A549 (cell line): ENCODE measurements around the gene HAS3. TPM values are rescaled to one million over a fixed set of nuclear protein-coding genes. Genes with fewer than 3 reads are reported as not detected.
"Not testable (repeated sequence)": the region's sequence is repeated elsewhere in the genome, so short reads cannot be mapped to it uniquely, and the experiment has no call there.

Experiments
- ATAC-seq, 2 experiments: fragments of 200-7000 bp in 1 of 2; fragments of >200 bp in 1 of 2; cut with Nextera tagmentation in 1 of 2; cut with Tn5 transposase in 1 of 2; 3 replicates each; pipeline versions ENCODE4 v1.8.0 to v1.9.1; 2018 to 2020; ENCODE audit warnings: mild to moderate bottlenecking in 1 of 2, moderate library complexity in 1 of 2
- CTCF ChIA-PET: fragments of 300-600 bp; sonication (Branson Sonifier 250); formaldehyde crosslinking; extraction: SDS; loops from one replicate; lab custom pipeline; 2021; ENCODE audit warnings: antibody characterized with exemption, inconsistent platforms; lab: Yijun Ruan, JAX
- POLR2A ChIA-PET: fragments of 350-600 bp; formaldehyde crosslinking; extraction: SDS; loops from one replicate; lab custom pipeline; 2021; ENCODE audit warnings: antibody characterized with exemption, inconsistent platforms; lab: Yijun Ruan, JAX
- DNase-seq, 2 experiments: peaks; one replicate each; pipeline versions ENCODE4 v3.0.0 to v3.0.0-alpha.2; 2011 to 2016; ENCODE audit warnings: low read depth in 1 of 2, low spot score in 1 of 2
- FAIRE-seq: peaks from 2 replicates; lab custom pipeline; 2011; peaks lifted over from hg19 to GRCh38; lab: Jason Lieb, UNC
- H3K27ac ChIP-seq, 2 experiments: fragments of >200 bp; sonication (Bioruptor Twin); formaldehyde crosslinking; 3 replicates each; pipeline ENCODE4 v1.5.1; 2016 to 2017
- H3K4me1 ChIP-seq: fragments of >200 bp; sonication (Bioruptor Twin); formaldehyde crosslinking; 3 replicates; pipeline ENCODE4 v1.6.1; 2016
- H3K4me2 ChIP-seq: fragments of >200 bp; sonication (Bioruptor Twin); formaldehyde crosslinking; 3 replicates; pipeline ENCODE4 v1.6.1; 2016
- H3K4me3 ChIP-seq: fragments of >200 bp; sonication (Bioruptor Twin); formaldehyde crosslinking; 3 replicates; pipeline ENCODE4 v1.5.1; 2016
- H3K9me3 ChIP-seq: fragments of >200 bp; sonication (Bioruptor Twin); formaldehyde crosslinking; 3 replicates; pipeline ENCODE4 v1.6.1; 2016
- ATOH8 ChIP-seq: fragments of 250-450 bp; sonication (Bioruptor Pico); IDR thresholded peaks from 2 replicates; pipeline ENCODE4 v1.5.0; 2020; ENCODE audit warnings: low read depth, mild to moderate bottlenecking, moderate library complexity
- BCL3 ChIP-seq: fragments of >200 bp; sonication (Bioruptor Twin); formaldehyde crosslinking; IDR thresholded peaks from 3 replicates; pipeline ENCODE4 v1.6.1; 2016
- CBX2 ChIP-seq: fragments of 200-600 bp; sonication (generic); IDR thresholded peaks from 2 replicates; pipeline ENCODE4 v1.6.1; 2016; ENCODE audit warnings: low read depth, mild to moderate bottlenecking, borderline replicate concordance
- CEBPB ChIP-seq, 2 experiments: fragments of >200 bp in 1 of 2; sonication (Bioruptor Twin) in 1 of 2; formaldehyde crosslinking in 1 of 2; IDR thresholded peaks; 2 replicates each; pipeline ENCODE4 v1.6.1; 2012 to 2016
- CTCF ChIP-seq: fragments of >200 bp; sonication (Bioruptor Twin); formaldehyde crosslinking; IDR thresholded peaks from 3 replicates; pipeline ENCODE4 v1.5.1; 2016
- EP300 ChIP-seq, 2 experiments: fragments of >200 bp; sonication (Bioruptor Twin); formaldehyde crosslinking; IDR thresholded peaks; 2 replicates in 1 of 2; 3 replicates in 1 of 2; pipeline ENCODE4 v1.6.1; 2016 to 2017
- FOSB ChIP-seq: fragments of 250-450 bp; sonication (Bioruptor Pico); IDR thresholded peaks from 2 replicates; pipeline ENCODE4 v1.5.0; 2020; ENCODE audit warnings: mild to moderate bottlenecking, moderate library complexity
- FOSL2 ChIP-seq, 2 experiments: fragments of 450-650 bp in 1 of 2; fragments of >200 bp in 1 of 2; sonication (Bioruptor Twin) in 1 of 2; formaldehyde crosslinking; IDR thresholded peaks; 2 replicates each; pipeline versions ENCODE4 v1.5.0 to v1.6.1; 2016 to 2020; ENCODE audit warnings: mild to moderate bottlenecking in 1 of 2, moderate library complexity in 1 of 2
- GATA3 ChIP-seq: IDR thresholded peaks from 2 replicates; pipeline ENCODE4 v1.6.1; 2012; ENCODE audit warnings: borderline replicate concordance
- HEYL ChIP-seq: fragments of 250-450 bp; sonication (Bioruptor Pico); IDR thresholded peaks from 2 replicates; pipeline ENCODE4 v1.8.0; 2021; ENCODE audit warnings: mild to moderate bottlenecking, moderate library complexity
- HMGXB4 ChIP-seq: fragments of 250-450 bp; sonication (Bioruptor Pico); IDR thresholded peaks from 2 replicates; pipeline ENCODE4 v1.5.0; 2021; ENCODE audit warnings: mild to moderate bottlenecking, moderate library complexity, borderline replicate concordance
- HOXB13 ChIP-seq: fragments of 250-450 bp; sonication (Bioruptor Pico); IDR thresholded peaks from 2 replicates; pipeline ENCODE4 v1.5.0; 2020; ENCODE audit warnings: low read depth, mild to moderate bottlenecking, moderate library complexity
- JUN ChIP-seq, 2 experiments: fragments of >200 bp; sonication (Bioruptor Twin); formaldehyde crosslinking; IDR thresholded peaks; 2 replicates in 1 of 2; 3 replicates in 1 of 2; pipeline ENCODE4 v1.6.1; 2016 to 2017
- JUNB ChIP-seq: fragments of >200 bp; sonication (Bioruptor Twin); formaldehyde crosslinking; IDR thresholded peaks from 2 replicates; pipeline ENCODE4 v1.6.1; 2016
- MAX ChIP-seq: IDR thresholded peaks from 2 replicates; pipeline ENCODE4 v1.6.1; 2012
- NPAS2 ChIP-seq: fragments of 250-450 bp; sonication (Bioruptor Pico); IDR thresholded peaks from 2 replicates; pipeline ENCODE4 v1.8.0; 2022; ENCODE audit warnings: mild to moderate bottlenecking, moderate library complexity, borderline replicate concordance
- PHF8 ChIP-seq: fragments of 200-600 bp; sonication (generic); IDR thresholded peaks from 2 replicates; pipeline ENCODE4 v1.6.1; 2016; ENCODE audit warnings: low read depth, mild to moderate bottlenecking, antibody characterized with exemption, moderate library complexity, borderline replicate concordance
- POLR2A ChIP-seq: IDR thresholded peaks from 2 replicates; pipeline ENCODE4 v1.6.1; 2012; ENCODE audit warnings: mild to moderate bottlenecking, low read length
- RAD21 ChIP-seq, 2 experiments: fragments of >200 bp in 1 of 2; sonication (Bioruptor Twin) in 1 of 2; formaldehyde crosslinking in 1 of 2; IDR thresholded peaks in 1 of 2; conservative IDR thresholded peaks in 1 of 2; 2 replicates in 1 of 2; 3 replicates in 1 of 2; pipeline ENCODE4 v1.6.1; 2012 to 2018; ENCODE audit warnings: inconsistent platforms in 1 of 2
- RFX5 ChIP-seq: fragments of 450-650 bp; IDR thresholded peaks from 2 replicates; pipeline ENCODE4 v1.7.1; 2014; ENCODE audit warnings: antibody characterized with exemption, mild to moderate bottlenecking, moderate library complexity
- SREBF2 ChIP-seq: fragments of 450-650 bp; IDR thresholded peaks from 2 replicates; pipeline ENCODE4 v1.6.1; 2014; ENCODE audit warnings: mild to moderate bottlenecking, moderate library complexity
- ZC3H11A ChIP-seq: fragments of 450-650 bp; IDR thresholded peaks from 2 replicates; pipeline ENCODE4 v1.6.1; 2014; ENCODE audit warnings: antibody characterized with exemption, mild to moderate bottlenecking
- ZNF302 ChIP-seq: fragments of 250-450 bp; sonication (Bioruptor Pico); IDR thresholded peaks from 2 replicates; pipeline ENCODE4 v1.9.0; 2021; ENCODE audit warnings: inconsistent platforms, mild to moderate bottlenecking, moderate library complexity
- WGBS: methylation state at CpG from one replicate; pipeline ENCODE4 v1.1.6; 2017; ENCODE audit errors: missing lambda C conversion rate; 5-methylcytosine and 5-hydroxymethylcytosine counted together
- polyA plus RNA-seq, 4 experiments: library from polyadenylated mRNA; depleted of rRNA in 3 of 4; stranded (reverse); fragments of >200 nt; fragmentation: RNase III in 1 of 4; extraction: RNeasy Plus Mini Kit Qiagen cat#74134 plus additional on column Dnase treatment in 1 of 4; gene quantifications; 2 replicates in 3 of 4; 3 replicates in 1 of 4; pipeline ENCODE4 v1.2.3, GENCODE V29; 2011 to 2017

The HAS3 gene
- polyA plus RNA-seq, 2 of the 4 experiments (the other 2 are of a cell fraction), result 9.1 to 12.4 TPM

- TF ChIP-seq NPAS2 (no peak), ATOH8 (CRISPR knock-in tag) (no peak; the same call in 1 of the 2 replicates), SREBF2 (no peak), CEBPB (IDR thresholded peaks at IDR 0.05) (peak; percentile 84 to 89), RFX5 (no peak), FOSL2 (IDR thresholded peaks at IDR 0.05) (peak; percentile 78), FOSL2 (CRISPR knock-in tag; IDR thresholded peaks at IDR 0.05) (peak; percentile 87), BCL3 (peak; percentile 85; the same call in 1 of the 3 replicates), ZC3H11A (no peak), HEYL (CRISPR knock-in tag) (no peak), HMGXB4 (CRISPR knock-in tag) (no peak)
- TF ChIP-seq, all 56 proteins: peak for 16
Observed at GRCh38 chr16:69057400-69058378, 47.8 kb upstream of the HAS3 start (continued).

GRCh38 chr16:69063491-69063890 lies 42.0 kb upstream of the HAS3 start:
- ATAC-seq, result not testable (repeated sequence)

GRCh38 chr16:69064124-69064763 lies 41.2 kb upstream of the HAS3 start:
- Histone ChIP-seq H3K4me3 (no peak overlapping the region), H3K4me1 (peaks cover 44% of the 10 kb centered on the region), H3K27ac (peak overlapping the region; percentile 88 to 96), H3K4me2 (peak overlapping the region; percentile 62), H3K9me3 (no peaks in the 10 kb centered on the region)
- POLR2A ChIA-PET, result no interaction called here
- DNase-seq (peak in 1 of 2 experiments; percentile 63), ATAC-seq (peak; percentile 83 to 89), FAIRE-seq (no peak)
- CTCF ChIA-PET, result interaction anchor here (1.2 to 2.9 kb wide), 5 partner anchors 9 to 165 kb away, joined by 3 to 13 read pairs (median 4); no protein-coding TSS in a partner anchor
- 42% methylated on average over 2 of the region's 2 CpGs for WGBS
- TF ChIP-seq POLR2A (no peak), JUNB (peak; percentile 70), FOSL2 (IDR thresholded peaks at IDR 0.05) (no peak), FOSL2 (CRISPR knock-in tag; IDR thresholded peaks at IDR 0.05) (peak; percentile 48), ATOH8 (CRISPR knock-in tag) (no peak), RAD21 (conservative IDR thresholded peaks at IDR 0.05 in 1 of 2, IDR thresholded peaks at IDR 0.05 in 1 of 2) (peak in 1 of 2 experiments; percentile 31; a peak in 1 of 5 replicates), ZC3H11A (no peak), PHF8 (no peak), ZNF302 (no peak), HOXB13 (CRISPR knock-in tag) (no peak), FOSB (CRISPR knock-in tag) (no peak), JUN (IDR thresholded peaks at IDR 0.05) (peak in 1 of 2 experiments; percentile 46; a peak in 1 of 5 replicates), SREBF2 (no peak), GATA3 (peak; percentile 49; the same call in 1 of the 2 replicates), EP300 (IDR thresholded peaks at IDR 0.05) (peak in 1 of 2 experiments; percentile 56; a peak in 1 of 5 replicates), CEBPB (IDR thresholded peaks at IDR 0.05) (peak in 1 of 2 experiments; percentile 47; a peak in 2 of 4 replicates), CBX2 (no peak), CTCF (no peak), MAX (peak; percentile 36)

More at GRCh38 chr16:69063491-69063890, 42.0 kb upstream of the HAS3 start:
- H3K9me3 ChIP-seq, FAIRE-seq, H3K4me3 ChIP-seq, DNase-seq, POLR2A ChIA-PET: not testable (repeated sequence)
- Histone ChIP-seq H3K4me1 (peaks cover 48% of the 10 kb centered on the region), H3K27ac (peak overlapping the region; percentile 88 to 96), H3K4me2 (peak overlapping the region; percentile 62)
- WGBS, result 73% methylated on average over 8 of the region's 8 CpGs
- CTCF ChIA-PET, result interaction anchor here (0.7 to 2.9 kb wide), 3 partner anchors 10 to 179 kb away, joined by 4 to 13 read pairs (median 5); no protein-coding TSS in a partner anchor
